ENCODE measurements around the gene CHKA.

The CHKA gene

DNA sequence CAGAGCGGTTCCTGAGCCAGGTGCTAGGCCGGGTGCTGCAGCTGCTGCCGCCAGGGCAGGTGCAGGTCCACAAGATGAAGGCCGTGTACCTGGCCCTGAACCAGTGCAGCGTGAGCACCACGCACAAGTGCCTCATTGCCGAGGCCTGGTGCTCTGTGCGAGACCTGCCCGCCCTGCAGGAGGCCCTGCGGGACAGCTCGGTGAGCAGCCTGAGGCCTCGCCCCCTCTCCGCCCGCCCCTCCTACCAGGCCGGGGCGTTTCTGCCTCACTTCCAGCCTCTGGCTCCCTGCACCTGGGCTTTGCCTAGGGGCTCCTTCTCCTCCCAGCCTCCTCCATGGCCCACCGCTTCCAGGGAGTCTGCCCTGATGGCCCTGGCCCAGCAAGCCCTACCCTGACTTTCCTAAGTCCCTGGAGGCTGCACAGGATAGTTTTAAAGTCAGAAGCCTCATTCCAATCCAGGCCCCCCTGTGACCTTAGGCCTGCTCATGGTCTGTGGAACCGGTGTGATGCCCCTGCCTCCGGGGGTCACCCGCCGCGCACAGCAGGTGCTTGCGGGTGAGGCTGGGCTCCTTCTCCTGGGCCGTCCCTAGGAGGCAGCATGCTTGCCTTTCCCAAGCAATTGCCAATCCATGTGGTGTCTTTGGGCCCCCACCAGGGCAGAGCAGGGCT is 76.9 kb downstream of the CHKA start:
- Mint-ChIP-seq H3K27me3 (ENCODE audit: low read depth) (no peaks in the 10 kb centered on the region), H3K4me1 (ENCODE audit: low read depth) (peaks cover 3% of the 10 kb centered on the region), H3K9me3 (no peaks in the 10 kb centered on the region), H3K36me3 (ENCODE audit: low read depth) (peaks cover 21% of the 10 kb centered on the region), H3K27ac (no peak overlapping the region), H3K4me3 (no peak overlapping the region)
- DNase-seq (ENCODE audit: low spot score), result no peak

DNA sequence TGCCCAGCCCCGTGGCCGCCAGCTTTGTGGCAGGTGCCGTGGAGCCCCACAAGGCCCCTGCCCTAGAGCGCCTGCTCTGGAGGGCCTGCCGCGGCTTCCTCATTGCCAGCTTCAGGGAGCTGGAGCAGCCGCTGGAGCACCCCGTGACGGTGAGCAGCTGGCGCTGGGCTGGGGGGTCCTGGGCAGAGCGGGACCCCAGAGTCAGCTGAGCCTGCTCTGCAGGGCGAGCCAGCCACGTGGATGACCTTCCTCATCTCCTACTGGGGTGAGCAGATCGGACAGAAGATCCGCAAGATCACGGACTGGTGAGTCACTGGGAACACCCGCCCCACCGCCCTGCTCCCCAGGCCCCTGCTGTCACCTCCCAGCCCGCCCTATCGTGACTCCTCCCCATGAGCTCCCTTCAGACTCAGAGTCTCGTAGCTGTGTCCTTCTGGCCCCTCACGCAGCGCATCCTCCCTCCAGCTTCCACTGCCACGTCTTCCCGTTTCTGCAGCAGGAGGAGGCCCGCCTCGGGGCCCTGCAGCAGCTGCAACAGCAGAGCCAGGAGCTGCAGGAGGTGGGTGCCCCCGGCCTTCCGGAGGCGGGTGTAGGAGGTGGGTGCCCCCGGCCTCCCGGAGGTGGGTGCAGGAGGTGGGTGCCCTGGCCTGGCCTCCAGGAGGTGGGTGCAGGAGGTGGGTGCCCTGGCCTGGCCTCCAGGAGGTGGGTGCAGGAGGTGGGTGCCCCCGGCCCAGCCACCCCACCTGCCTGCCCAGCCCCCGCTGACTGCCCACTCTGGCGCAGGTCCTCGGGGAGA is 77.6 kb downstream of the CHKA start:
- Mint-ChIP-seq H3K36me3 (ENCODE audit: low read depth) (peaks cover 21% of the 10 kb centered on the region), H3K4me3 (no peak overlapping the region), H3K9me3 (no peaks in the 10 kb centered on the region), H3K4me1 (ENCODE audit: low read depth) (peaks cover 3% of the 10 kb centered on the region), H3K27ac (no peak overlapping the region), H3K27me3 (ENCODE audit: low read depth) (no peaks in the 10 kb centered on the region)
- no peak for DNase-seq (ENCODE audit: low spot score)

DNA sequence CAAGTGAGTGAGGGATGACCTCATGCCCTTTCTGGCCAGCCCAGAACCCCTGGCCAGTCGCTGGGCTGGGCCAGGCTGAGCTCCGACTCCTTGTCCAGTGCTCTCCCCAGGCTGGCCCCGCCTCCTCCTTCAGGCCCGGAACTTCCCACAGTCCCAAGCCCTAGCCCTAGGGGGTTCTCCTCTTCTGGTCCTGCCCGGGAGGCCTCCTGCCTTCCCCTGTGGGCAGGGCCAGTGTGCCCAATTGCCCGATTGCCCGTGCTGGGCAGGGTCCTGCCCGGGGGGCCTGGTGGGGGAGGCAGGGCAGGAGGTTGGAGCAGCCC is 78.2 kb downstream of the CHKA start:
- H3K9me3 Mint-ChIP-seq, result no peaks in the 10 kb centered on the region
- H3K27ac Mint-ChIP-seq, result no peak overlapping the region
- no peak overlapping the region for H3K4me3 Mint-ChIP-seq
- no peaks in the 10 kb centered on the region for H3K27me3 Mint-ChIP-seq (ENCODE audit: low read depth)
- no peak for DNase-seq (ENCODE audit: low spot score)
- peaks cover 18% of the 10 kb centered on the region for H3K36me3 Mint-ChIP-seq (ENCODE audit: low read depth)
- H3K4me1 Mint-ChIP-seq (ENCODE audit: low read depth), result peaks cover 3% of the 10 kb centered on the region

DNA sequence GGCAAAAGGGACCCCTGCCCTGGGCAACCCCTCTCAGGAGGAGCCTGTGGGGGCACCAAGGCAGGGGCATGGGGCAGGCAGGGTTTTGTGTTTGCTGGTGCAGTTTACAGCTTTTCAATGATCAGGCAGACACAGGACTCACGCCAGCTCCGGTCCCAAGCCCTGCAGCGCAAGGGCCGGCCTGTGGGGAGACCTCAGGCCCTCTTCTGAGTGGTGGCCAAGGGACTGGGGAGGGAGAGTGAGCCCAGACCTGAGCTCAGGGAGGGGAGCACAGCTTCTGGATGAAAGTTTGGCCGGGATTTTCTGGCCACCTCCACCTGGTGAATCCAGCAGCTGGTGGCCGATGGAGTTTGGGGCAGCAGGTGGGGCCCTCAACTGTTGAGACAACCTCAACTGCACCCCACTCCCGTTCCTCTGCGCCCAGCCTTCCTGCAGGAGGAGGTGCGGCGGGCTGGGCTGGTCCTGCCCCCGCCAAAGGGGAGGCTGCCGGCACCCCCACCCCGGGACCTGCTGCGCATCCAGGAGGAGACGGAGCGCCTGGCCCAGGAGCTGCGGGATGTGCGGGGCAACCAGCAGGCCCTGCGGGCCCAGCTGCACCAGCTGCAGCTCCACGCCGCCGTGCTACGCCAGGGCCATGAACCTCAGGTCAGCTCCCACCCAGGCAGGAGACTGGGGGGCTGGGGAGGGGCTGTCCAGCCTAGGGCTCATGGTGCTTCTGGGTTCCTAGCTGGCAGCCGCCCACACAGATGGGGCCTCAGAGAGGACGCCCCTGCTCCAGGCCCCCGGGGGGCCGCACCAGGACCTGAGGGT is 78.8 kb downstream of the CHKA start:
- no peaks in the 10 kb centered on the region for H3K9me3 Mint-ChIP-seq
- no peaks in the 10 kb centered on the region for H3K27me3 Mint-ChIP-seq (ENCODE audit: low read depth)
- no peak overlapping the region for H3K27ac Mint-ChIP-seq
- peaks cover 4% of the 10 kb centered on the region for H3K4me1 Mint-ChIP-seq (ENCODE audit: low read depth)
- H3K36me3 Mint-ChIP-seq (ENCODE audit: low read depth), result peaks cover 16% of the 10 kb centered on the region
- DNase-seq (ENCODE audit: low spot score), result no peak
- no peak overlapping the region for H3K4me3 Mint-ChIP-seq

DNA sequence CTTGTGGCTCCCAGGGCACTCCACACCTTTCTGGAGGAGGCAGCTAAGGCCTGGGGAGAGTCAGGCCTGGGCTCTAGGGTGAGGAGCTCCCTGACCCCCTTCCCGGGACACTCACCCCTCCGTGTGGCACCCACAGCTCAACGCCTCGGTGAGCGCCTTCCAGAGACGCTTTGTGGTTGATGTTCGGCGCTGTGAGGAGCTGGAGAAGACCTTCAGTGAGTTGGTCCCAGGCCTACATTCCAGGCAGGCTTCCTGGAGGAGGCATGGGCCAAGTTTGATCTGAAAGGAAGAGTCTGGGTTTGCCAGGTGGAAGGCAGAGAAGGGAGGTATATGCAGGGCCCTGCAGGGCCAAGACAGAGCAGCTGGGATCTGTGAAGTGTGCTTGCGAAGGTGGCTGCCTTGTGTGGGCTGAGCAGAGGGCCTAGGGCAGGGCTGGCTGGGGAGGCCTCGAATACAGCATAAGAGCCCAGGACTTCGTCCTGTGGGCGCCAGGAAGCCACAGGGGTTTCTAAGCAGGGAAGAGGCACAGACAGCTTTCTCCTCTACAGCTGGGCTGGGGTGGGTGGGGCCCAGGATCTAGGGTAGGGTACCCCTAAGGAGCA is 79.5 kb downstream of the CHKA start:
- Mint-ChIP-seq H3K27ac (peak overlapping the region; percentile 43), H3K4me1 (ENCODE audit: low read depth) (peaks cover 11% of the 10 kb centered on the region), H3K36me3 (ENCODE audit: low read depth) (peaks cover 17% of the 10 kb centered on the region), H3K4me3 (peak overlapping the region; percentile 48), H3K9me3 (no peaks in the 10 kb centered on the region), H3K27me3 (ENCODE audit: low read depth) (no peaks in the 10 kb centered on the region)
- DNase-seq (ENCODE audit: low spot score), result no peak

DNA sequence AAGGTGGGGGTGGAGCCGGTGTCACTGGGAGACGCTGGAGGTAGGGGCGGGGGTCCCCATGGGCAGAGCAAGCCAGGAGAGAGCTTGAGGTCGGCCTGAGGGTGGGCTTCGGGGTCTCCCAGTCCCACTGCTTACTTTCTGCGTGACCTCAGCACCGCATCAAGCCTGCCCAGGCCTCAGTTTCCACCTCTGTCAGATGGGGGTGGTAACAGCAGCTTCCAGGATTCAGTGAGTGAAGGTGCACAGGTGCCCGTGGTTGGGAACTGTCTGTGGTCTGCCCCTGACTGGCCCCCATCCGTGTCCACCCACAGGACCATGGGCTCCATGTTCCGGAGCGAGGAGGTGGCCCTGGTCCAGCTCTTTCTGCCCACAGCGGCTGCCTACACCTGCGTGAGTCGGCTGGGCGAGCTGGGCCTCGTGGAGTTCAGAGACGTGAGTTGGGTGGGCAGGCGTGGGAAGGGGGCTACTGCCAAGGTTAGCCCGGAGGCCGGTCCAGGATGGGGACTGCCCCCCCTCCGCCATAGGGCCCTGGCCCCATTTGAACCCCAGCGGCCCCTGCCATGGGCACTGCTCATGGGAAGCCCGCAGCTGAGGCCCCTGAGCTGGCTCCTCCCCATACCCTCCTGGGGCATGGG is 80.1 kb downstream of the CHKA start:
- no peak for DNase-seq (ENCODE audit: low spot score)
- H3K4me1 Mint-ChIP-seq (ENCODE audit: low read depth), result peaks cover 14% of the 10 kb centered on the region
- H3K27ac Mint-ChIP-seq, result peak overlapping the region; percentile 94
- no peaks in the 10 kb centered on the region for H3K9me3 Mint-ChIP-seq
- peak overlapping the region; percentile 95 for H3K4me3 Mint-ChIP-seq
- H3K27me3 Mint-ChIP-seq (ENCODE audit: low read depth), result no peaks in the 10 kb centered on the region
- H3K36me3 Mint-ChIP-seq (ENCODE audit: low read depth), result peaks cover 16% of the 10 kb centered on the region

DNA sequence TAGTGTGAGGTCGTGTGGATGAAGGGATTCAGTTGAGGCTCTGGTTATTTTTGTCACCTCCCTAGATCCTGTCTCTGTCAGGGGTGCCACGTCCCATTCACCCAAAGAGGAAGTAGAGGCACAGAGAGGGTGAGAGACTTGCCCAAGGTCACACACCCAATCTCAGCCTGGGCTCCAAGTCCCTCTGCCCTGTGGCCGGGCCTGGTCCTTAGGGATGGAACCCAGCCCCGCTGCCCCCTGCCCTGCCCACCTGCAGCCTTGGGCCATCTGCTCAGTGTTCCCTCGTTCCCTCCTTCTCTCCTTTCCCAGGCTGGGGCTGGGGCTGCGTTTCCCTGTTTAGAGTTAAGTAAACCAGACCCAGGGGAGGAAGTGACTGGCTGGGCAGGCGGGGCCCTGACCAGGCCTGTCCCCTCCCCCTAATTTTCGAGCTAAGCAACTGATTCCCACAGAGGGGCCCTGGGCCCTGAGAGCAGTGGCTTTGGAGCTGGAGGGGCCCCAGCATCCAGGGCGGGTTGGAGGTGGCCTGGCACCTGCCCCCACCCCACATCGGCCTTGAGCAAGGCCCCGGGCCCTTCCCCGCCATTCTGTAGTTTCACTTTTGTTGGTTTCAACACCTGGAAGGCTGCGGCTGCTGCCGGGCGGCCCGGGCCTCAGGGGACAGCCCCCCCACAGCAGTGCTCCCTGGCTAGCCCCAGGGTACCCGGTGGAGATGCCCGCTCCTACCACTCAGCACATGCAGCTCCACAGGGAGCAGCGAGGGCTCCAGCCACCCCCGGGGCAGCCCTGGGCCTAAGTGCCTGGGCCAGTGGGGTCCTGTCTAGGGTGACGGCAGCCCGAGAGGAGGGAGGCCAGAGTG is 80.9 kb downstream of the CHKA start:
- Mint-ChIP-seq H3K36me3 (ENCODE audit: low read depth) (peaks cover 13% of the 10 kb centered on the region), H3K4me1 (ENCODE audit: low read depth) (peaks cover 14% of the 10 kb centered on the region), H3K27ac (peak overlapping the region; percentile 94), H3K9me3 (no peaks in the 10 kb centered on the region), H3K4me3 (peak overlapping the region; percentile 95), H3K27me3 (ENCODE audit: low read depth) (no peaks in the 10 kb centered on the region)
- DNase-seq (ENCODE audit: low spot score), result peak; percentile 43

DNA sequence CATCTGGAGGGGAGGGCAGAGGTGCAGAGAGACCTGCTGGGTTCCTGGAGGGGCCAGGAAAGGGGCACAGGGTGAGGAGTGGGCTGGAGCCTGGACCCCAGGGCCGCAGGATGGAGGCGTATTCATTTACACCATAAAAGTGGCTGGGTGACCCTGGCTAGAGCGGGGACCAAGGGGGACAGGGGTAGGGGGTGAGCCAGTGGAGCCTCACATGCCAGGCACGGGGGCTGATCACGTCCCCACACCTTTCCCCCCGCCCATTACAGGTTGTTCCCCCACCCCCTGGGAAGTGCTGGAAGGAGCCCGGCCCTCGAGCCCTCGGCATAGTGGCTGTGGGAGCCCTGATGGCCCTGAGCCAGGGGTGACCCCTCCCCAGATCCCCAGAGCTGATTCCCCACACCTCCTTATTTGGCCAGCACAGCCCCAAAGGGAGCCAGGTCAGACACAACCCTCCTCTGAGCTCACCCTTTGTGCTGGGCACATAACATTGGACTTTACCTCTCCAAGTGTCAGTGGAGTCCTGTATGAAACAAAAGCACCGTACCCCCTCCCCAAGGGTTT is 81.6 kb downstream of the CHKA start:
- Mint-ChIP-seq H3K27ac (peak overlapping the region; percentile 94), H3K4me1 (ENCODE audit: low read depth) (peaks cover 14% of the 10 kb centered on the region), H3K36me3 (ENCODE audit: low read depth) (peaks cover 15% of the 10 kb centered on the region), H3K27me3 (ENCODE audit: low read depth) (no peaks in the 10 kb centered on the region), H3K4me3 (peak overlapping the region; percentile 95), H3K9me3 (no peaks in the 10 kb centered on the region)
- no peak for DNase-seq (ENCODE audit: low spot score)

DNA sequence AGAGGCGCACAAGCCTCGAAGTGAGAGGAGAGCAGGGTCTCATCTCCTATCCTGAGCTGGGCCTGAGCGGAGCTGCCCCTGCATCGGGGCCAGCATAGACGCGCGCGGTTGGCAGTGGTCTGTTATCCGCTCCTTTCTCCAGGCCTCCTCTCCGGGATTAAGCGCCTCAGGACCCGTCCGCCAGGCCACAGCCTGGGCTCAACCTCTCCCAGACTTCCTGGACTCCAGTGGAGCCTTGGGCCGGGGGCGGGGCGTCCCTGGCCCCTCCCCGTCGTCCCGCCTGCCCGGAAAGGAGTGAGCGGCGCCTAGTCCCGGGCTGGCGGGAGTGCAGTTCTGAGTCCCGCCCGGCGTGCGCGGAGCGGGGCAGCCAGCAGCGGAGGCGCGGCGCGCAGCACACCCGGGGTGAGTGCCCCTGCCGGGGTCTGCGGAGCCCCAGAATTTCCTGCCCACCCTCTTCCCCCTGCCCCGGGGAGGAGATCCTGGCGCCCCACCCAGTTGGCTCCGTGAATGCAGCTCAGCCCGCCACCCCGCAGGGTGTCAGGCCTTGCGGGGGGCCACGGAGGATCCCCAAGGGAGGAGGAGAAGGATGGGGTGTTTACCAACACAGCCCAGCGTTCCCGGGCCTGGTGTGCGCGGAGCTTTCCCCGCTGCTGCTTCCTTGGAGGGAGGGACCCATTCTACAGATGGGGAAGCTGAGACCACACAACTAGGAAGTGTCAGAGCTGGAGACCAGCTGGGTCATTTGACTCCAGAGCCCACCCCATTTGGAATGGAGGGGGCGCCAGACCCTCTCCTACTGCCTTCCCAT is 82.3 kb downstream of the CHKA start, which contains the start of gene TCIRG1:
Gene TCIRG1, plus strand, starts transcription at position 308 of the 808 bp plus-strand sequence. CDS start 2,247 bp downstream, outside the sequence.
- DNase-seq (ENCODE audit: low spot score), result peak; percentile 68
- H3K4me3 Mint-ChIP-seq, result peak within 1 kb of the TSS; percentile 95
- H3K9me3 Mint-ChIP-seq, result no peaks in the 10 kb centered on the region
- peaks cover 14% of the 10 kb centered on the region for H3K4me1 Mint-ChIP-seq (ENCODE audit: low read depth)
- peak within 1 kb of the TSS; percentile 94 for H3K27ac Mint-ChIP-seq
- peaks cover 14% of the 10 kb centered on the region for H3K36me3 Mint-ChIP-seq (ENCODE audit: low read depth)
- no peaks in the 10 kb centered on the region for H3K27me3 Mint-ChIP-seq (ENCODE audit: low read depth)

DNA sequence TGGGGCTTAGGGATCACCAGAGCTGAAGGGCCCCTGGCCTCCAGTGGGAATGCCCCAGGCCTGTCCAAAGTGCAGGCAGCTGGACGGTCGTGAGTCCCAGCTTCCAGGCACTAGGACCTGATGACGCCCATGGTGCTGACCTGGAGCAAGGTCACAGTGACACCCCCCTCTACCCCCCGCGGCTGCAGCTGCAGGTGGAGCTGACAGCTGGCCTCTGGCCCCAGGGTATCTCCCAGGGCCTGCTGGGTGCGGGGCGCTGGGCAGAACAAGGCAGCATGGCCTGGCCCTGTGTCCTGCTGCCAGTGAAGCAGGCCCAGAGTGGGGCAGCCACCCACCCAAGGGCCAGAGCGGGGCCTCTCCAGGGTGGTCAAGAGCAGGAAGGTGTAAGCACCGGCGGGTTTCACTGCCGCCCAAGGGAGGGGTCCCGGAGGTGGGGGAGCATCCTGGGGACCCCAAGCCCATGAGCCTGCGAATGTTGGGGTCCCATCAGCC is 82.9 kb downstream of the CHKA start:
- Mint-ChIP-seq H3K36me3 (ENCODE audit: low read depth) (peaks cover 18% of the 10 kb centered on the region), H3K27ac (peak overlapping the region; percentile 15), H3K27me3 (ENCODE audit: low read depth) (no peaks in the 10 kb centered on the region), H3K4me3 (peak overlapping the region; percentile 95), H3K4me1 (ENCODE audit: low read depth) (peaks cover 14% of the 10 kb centered on the region), H3K9me3 (no peaks in the 10 kb centered on the region)
- DNase-seq (ENCODE audit: low spot score), result no peak

DNA sequence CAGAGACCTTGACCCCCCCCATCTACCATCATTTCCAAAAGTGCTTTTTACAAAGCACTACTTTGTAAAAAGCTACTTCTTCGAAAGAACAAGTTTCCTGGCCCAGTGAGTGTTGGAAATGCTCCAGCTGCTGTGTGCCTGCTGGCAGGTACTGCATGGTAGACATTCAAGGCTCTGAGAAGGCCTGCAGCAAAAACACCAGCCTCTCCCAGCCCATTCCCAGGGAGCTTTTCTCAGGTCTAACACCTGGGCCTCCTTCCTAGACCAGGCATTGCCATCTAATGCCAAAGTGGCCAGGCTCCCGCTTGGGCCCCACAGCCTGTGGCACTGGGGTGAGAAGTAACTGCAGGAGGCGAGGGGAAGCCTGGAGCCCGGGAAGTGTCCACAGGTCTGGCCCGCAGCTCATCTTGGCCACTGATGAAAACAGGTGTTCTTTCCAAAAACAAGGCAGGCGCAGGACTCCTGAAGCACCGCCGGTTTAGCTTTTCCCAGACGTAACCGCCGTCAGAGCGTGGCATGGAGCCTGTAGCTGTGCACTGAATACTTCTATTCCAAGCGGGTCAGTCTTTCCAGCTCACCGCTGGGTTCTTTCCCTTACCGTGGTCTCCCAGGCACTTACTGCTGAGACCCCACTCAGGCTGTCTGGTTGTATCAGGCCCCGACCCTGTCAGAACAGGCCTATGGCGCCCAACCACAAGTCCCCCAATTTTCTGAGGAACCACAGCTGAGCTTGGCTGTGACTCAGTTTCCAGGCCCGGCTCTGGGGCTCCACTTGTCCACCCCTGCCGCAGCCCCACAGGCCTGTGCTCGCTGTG is 83.6 kb downstream of the CHKA start:
- H3K9me3 Mint-ChIP-seq, result no peaks in the 10 kb centered on the region
- peaks cover 18% of the 10 kb centered on the region for H3K36me3 Mint-ChIP-seq (ENCODE audit: low read depth)
- DNase-seq (ENCODE audit: low spot score), result no peak
- H3K4me1 Mint-ChIP-seq (ENCODE audit: low read depth), result peaks cover 14% of the 10 kb centered on the region
- peak overlapping the region; percentile 77 for H3K27ac Mint-ChIP-seq
- H3K27me3 Mint-ChIP-seq (ENCODE audit: low read depth), result no peaks in the 10 kb centered on the region
- H3K4me3 Mint-ChIP-seq, result peak overlapping the region; percentile 61
